CD4-positive, alpha-beta T cell treated with Interleukin-4 for 1 hour (primary cell): ENCODE results near the gene DKC1.

Experiments
- DNase-seq, 2 donors: peaks; one replicate each; pipeline ENCODE4 v3.0.0-alpha.2; 2020 to 2022

DKC1 gene

DNA sequence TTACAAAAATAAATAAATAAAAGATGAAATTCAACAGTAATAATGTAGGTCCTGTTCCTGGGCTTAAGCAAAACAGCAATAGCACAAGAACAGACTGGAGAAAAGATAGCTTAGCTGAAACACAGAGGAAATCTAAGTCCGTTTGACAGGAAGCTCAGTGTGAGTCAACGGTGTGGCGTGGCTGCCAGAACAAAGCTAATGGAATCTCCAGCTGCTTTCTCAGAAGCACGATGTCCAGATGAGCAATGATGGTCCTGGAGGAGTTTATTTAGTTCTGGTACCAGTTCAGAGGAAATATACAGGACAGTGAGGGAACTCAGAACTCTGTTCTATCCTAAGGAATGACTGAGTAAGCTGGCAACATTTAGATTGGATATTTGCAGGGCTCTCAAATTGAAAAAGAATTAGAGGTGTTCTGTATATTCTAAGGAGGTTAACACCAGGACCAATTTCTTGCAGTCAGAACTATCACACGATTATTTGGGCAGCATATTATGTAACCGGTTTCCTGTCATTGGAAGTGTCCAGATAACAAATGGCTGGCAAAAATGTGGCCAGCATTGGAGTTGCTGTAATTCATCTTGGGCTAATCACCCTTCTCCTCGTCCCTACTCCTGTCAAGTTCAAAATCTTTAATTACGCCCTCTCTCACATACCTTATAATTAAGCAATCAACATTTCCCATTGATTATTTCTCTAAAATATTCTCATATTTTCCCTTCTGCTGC lies 24.5 kb upstream of the DKC1 start:
- DNase-seq, result peak; percentile 50

- no peak for DNase-seq
These were observed 22.7 kb upstream of the DKC1 start for GRCh38 chrX:154739952-154740465.

- no peak for DNase-seq
These were observed 20.1 kb upstream of the DKC1 start for GRCh38 chrX:154742613-154743012.

DNA sequence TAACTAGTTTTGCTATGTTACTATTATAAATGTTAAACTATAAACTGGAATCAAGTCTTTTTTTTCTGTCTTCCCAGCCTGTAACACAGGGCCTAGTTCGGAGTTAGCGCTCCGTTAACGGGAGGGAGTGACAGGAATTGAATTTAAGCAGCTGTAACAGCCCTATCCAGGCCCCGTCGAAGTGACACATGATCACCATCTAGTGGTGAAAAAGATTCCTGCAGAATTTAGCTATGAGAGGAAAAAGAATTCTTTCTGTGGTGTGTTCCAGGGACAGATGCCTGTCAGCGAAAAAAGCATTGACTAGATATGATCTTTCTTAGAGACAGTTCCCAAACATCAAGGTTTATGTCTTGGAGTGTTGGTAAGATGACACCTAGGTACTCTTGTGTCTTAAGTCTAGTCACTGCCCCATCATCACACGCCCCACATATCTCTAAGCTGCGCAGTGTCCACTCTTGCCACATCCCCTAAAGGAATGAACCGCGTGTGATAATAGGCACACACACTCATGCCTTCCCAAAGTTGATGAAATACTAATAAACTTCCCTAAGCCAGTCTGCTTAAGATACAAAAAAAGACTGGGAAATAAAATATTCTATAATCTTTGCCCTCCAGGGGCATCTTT lies 13.8 kb upstream of the DKC1 start:
- peak; percentile 62 to 84 for DNase-seq

GRCh38 chrX:154749856-154750255 lies 12.8 kb upstream of the DKC1 start:
- DNase-seq, result no peak

DNA sequence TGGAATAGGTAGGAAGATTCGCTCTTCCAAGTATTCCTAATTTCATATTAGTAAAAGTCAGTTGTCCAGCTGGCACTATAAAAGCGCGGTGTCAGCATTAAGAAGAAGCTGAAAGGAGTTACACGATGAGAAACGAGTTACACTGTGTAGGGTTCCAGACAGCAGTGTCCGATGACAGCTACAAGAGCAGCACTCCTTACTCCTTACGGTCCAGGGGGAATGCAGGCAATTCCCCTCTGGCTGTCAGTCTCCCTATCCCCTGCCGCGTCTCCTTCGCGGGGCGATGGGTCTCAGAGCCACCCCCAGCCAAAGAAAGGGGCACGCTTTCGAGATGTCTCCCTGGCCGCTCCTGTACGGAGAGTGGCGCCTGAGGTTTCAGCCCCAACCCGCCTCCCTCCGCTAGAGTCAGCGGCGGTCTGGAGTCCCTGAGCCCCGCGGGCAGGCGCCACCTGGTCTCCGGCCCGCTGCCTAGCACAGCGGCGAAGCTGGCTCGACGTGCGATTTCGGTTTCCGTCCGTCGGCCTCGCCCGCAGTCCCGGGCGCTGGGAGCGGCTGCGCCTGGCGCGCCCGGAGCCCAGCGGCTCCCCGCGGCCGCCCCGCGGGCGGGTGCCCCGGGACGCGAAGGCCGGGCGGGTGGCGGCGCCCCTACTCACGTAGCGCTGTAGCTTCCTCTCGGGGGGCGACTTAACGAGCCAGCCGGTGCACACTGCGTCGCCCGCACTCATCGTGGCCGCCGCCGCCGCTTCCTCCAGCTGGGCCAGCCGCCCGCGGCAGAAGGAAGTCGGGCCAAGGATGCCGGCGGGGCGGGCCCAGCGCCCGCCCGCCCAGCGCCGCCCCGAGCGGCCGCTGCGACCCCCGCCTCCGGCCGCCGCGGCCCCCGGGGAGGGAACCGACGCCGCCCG lies 12.1 kb upstream of the DKC1 start, which contains the start of gene GAB3:
Gene GAB3 (minus strand): TSS at position 777 of the 902 bp plus-strand sequence. CDS start 52 bp downstream, at position 725.
- peak; percentile 39 to 45 for DNase-seq

GRCh38 chrX:154751203-154751668 lies 11.4 kb upstream of the DKC1 start:
- DNase-seq, result peak in 1 of 2 donors; percentile 27

DNA sequence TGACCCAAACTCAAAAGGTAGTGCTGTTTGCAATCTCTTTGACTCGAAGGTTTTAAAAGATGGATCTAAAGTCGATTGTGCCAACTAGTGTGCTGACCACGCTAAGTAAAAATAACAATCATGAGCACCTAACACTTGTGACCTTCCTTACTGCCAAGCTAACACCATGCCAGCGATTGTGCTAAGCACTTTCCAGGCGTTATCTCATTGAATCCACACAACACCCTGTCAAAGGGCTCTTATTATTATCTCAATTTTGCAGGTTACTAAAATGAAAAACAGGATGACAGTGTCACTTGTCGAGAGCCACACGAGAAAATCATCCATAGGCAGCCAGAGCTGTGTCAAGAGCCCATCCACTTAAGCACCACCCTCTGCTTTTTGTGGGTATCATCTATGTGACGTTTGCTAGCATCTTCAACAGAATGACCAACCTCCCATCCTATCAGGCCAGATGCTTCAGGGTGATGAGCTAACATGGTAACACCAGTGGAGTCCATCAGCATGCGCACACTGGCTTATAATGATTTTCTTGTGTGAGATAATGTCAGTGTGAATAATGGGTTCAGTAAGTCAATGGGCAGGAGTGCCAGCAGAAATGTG lies 10.9 kb upstream of the DKC1 start:
- no peak for DNase-seq

DNA sequence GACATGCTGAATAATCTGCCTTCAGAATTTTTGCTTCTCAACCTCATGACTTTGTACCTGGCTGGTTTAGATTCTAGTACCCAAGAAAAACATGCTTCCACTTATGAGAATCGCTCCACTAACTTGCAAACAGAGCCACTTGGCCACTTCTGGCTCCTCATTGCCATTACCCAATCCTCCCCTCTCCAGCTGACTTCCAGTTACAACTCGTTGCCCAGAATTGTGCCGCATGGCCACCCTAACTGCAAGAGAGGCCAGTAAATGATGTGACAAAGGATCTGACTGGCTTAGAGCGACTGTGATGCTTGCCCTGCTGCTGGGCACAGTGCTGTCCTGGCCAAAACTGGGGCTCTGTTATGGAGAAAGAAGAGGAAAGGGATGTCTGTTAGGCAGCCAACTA lies 4.0 kb upstream of the DKC1 start:
- no peak for DNase-seq

GRCh38 chrX:154761977-154762536 lies 607 bp upstream of the DKC1 start:
- DNase-seq, result no peak

- no peak for DNase-seq
These were observed 12.0 kb downstream of the DKC1 start for GRCh38 chrX:154774622-154775021.

- no peak for DNase-seq
These were observed 13.0 kb downstream of the DKC1 start for GRCh38 chrX:154775419-154776349.

- DNase-seq, result no peak
These were observed 14.1 kb downstream of the DKC1 start for GRCh38 chrX:154776753-154777152.

- no peak for DNase-seq
These were observed 16.6 kb downstream of the DKC1 start for GRCh38 chrX:154779261-154779660.

GRCh38 chrX:154780968-154781367 lies 18.3 kb downstream of the DKC1 start:
- no peak for DNase-seq

DNA sequence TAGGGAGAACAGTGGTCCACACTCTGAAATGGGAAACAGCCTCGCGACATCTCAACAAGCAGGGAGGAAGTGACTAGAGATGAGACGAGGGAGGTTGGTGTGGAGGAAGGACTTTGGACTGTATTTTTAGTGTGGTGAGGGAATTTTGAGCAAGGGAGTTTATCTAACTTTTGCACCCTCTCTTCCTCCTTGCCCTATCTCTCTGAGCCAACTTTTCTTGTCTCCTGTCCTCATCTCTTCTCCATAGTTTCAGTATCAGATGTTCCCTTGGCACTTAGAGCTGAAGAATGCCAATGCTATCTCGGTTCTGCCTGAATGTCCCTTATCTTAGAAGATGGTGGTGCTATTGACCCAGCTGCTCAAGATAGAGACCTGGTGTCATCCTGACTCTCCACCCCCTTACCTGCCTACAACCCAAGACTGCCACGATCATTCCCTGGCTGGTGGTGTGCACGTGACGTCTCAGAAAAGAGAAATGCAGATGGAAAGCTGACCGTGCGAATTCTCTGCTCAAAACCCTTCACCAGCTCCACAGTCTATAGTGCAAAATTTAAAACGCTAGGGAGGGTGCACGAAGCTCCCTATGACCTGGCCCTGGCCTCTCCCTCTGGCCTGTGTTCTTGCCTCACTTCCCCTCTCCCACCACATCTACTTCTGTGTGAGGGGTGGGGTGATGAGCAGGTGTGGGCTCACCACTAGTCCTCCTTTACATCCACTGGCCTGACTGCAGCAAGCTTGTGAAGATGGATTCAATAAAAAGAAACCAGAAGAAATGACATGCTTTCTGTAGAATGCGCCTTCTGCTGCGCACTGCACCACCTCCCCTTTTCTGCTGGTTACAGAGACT lies 21.7 kb downstream of the DKC1 start:
- DNase-seq, result no peak

DNA sequence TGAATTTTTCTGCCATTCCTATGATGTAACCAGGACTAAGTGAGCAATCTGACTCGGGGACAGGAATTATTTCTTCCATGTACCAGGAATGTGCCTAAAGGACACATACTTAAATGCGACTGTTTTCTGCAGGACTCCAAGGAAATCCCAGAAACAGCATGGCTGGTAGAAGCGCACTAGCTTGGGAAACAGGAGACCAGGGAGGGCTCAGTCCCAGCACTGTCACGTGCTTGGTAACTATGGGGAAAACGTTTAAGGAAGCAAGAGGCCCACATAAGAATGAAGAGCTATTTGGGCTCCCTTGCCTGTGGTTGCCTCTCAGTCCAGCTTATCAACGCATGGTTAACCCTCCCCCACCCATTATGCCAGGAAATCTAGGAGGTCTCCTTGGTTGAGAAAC lies 23.1 kb downstream of the DKC1 start:
- no peak for DNase-seq

GRCh38 chrX:154791467-154791866 lies 28.8 kb downstream of the DKC1 start:
- no peak for DNase-seq

- DNase-seq, result no peak
These were observed 29.3 kb downstream of the DKC1 start for GRCh38 chrX:154791939-154792338.
